H1 (cell line): ENCODE data around the gene PLAC1. TPM values are rescaled to one million over a fixed set of nuclear protein-coding genes. Genes with fewer than 3 reads are reported as not detected.

ENCODE experiments used
- CTCF ChIA-PET: fragments of 300-600 bp; sonication (Branson Sonifier 250); formaldehyde crosslinking; loops from one replicate; lab custom pipeline; 2021; ENCODE audit not compliant: partially characterized antibody; lab: Charles Lee
- POLR2A ChIA-PET: fragments of 300-600 bp; sonication (Branson Sonifier 250); formaldehyde crosslinking; loops from one replicate; lab custom pipeline; 2021; ENCODE audit warnings: inconsistent platforms; ENCODE audit not compliant: partially characterized antibody; lab: Charles Lee
- DNase-seq, 2 experiments: peaks; one replicate each; pipeline versions ENCODE4 v3.0.0 to v3.0.0-alpha.2; 2010 to 2022; ENCODE audit warnings: low spot score in 2 of 2, low read depth in 1 of 2, mixed read lengths in 1 of 2
- FAIRE-seq: peaks from 2 replicates; lab custom pipeline; 2011; peaks lifted over from hg19 to GRCh38; lab: Jason Lieb, UNC
- H2AFZ ChIP-seq: 2 replicates; pipeline ENCODE4 v1.8.1; 2012; ENCODE audit warnings: low read length, inconsistent platforms
- H2AK5ac ChIP-seq: 2 replicates; pipeline ENCODE4 v1.6.1; 2013; ENCODE audit warnings: low read depth, low read length
- H2BK120ac ChIP-seq: replicated peaks from 2 replicates; pipeline ENCODE3; 2013; ENCODE audit warnings: low read depth, low read length, inconsistent platforms
- H2BK12ac ChIP-seq: 2 replicates; pipeline ENCODE4 v1.6.1; 2013; ENCODE audit warnings: low read depth, low read length
- H2BK15ac ChIP-seq: 2 replicates; pipeline ENCODE4 v1.6.1; 2013; ENCODE audit warnings: low read length
- H2BK20ac ChIP-seq: 2 replicates; pipeline ENCODE4 v1.6.1; 2013; ENCODE audit warnings: low read length
- H2BK5ac ChIP-seq: 2 replicates; pipeline ENCODE4 v1.6.1; 2013; ENCODE audit warnings: low read depth, low read length
- H3K14ac ChIP-seq: 2 replicates; pipeline ENCODE4 v1.6.1; 2013; ENCODE audit warnings: inconsistent platforms; ENCODE audit not compliant: insufficient read length
- H3K18ac ChIP-seq: 2 replicates; pipeline ENCODE4 v1.6.1; 2013; ENCODE audit warnings: low read length; ENCODE audit errors: extremely low read depth
- H3K23ac ChIP-seq: 2 replicates; pipeline ENCODE4 v1.6.1; 2013; ENCODE audit warnings: inconsistent platforms; ENCODE audit not compliant: insufficient read length
- H3K23me2 ChIP-seq: 2 replicates; pipeline ENCODE4 v1.6.1; 2013; ENCODE audit warnings: low read depth, low read length
- H3K27ac ChIP-seq: 2 replicates; pipeline ENCODE4 v1.6.1; 2011; ENCODE audit warnings: low read depth, low read length, inconsistent platforms
- H3K27me3 ChIP-seq, 4 experiments: replicated peaks in 1 of 4; 1 replicate in 1 of 4; 2 replicates in 3 of 4; pipeline versions ENCODE4 v1.6.1 to v1.8.1; 2011 to 2013; ENCODE audit warnings: low read length in 3 of 4, mild to moderate bottlenecking in 3 of 4, inconsistent platforms in 2 of 4, mixed read lengths in 2 of 4, moderate library complexity in 1 of 4; ENCODE audit not compliant: control insufficient read depth in 3 of 4, insufficient read depth in 3 of 4; ENCODE audit errors: extremely low read depth in 1 of 4
- H3K36me3 ChIP-seq, 4 experiments: 2 replicates each; pipeline versions ENCODE4 v1.6.1 to v1.8.1; 2011 to 2013; ENCODE audit warnings: mild to moderate bottlenecking in 4 of 4, low read length in 3 of 4, moderate library complexity in 2 of 4, control low read depth in 1 of 4, inconsistent platforms in 1 of 4; ENCODE audit not compliant: insufficient read depth in 4 of 4, control insufficient read depth in 2 of 4
- H3K4ac ChIP-seq: replicated peaks from 2 replicates; pipeline ENCODE3; 2013; ENCODE audit warnings: low read length, low read depth, mixed read lengths, inconsistent platforms; ENCODE audit not compliant: insufficient read length
- H3K4me1 ChIP-seq, 4 experiments: replicated peaks in 1 of 4; 1 replicate in 1 of 4; 2 replicates in 3 of 4; pipeline versions ENCODE4 v1.6.1 to v1.8.1; 2011 to 2013; ENCODE audit warnings: low read length in 3 of 4, inconsistent platforms in 2 of 4, mixed read lengths in 1 of 4; ENCODE audit not compliant: insufficient read depth in 4 of 4, control insufficient read depth in 3 of 4
- H3K4me2 ChIP-seq, 2 experiments: 2 replicates each; pipeline versions ENCODE4 v1.6.1 to v1.8.1; 2011 to 2013; ENCODE audit warnings: low read depth in 2 of 2, low read length in 2 of 2, control low read depth in 1 of 2, inconsistent platforms in 1 of 2, mild to moderate bottlenecking in 1 of 2; ENCODE audit not compliant: insufficient read depth in 1 of 2
- H3K4me3 ChIP-seq, 4 experiments: fragments of 200-600, 300-600 bp in 1 of 4; sonication (generic), shearing (Covaris generic), sonication (Bioruptor Twin) in 1 of 4; 2 replicates each; pipeline versions ENCODE4 v1.5.1 to v1.8.1; 2011 to 2016; ENCODE audit warnings: low read length in 4 of 4, low read depth in 3 of 4, control low read depth in 2 of 4, inconsistent platforms in 2 of 4, mild to moderate bottlenecking in 2 of 4, mixed read lengths in 1 of 4, moderate library complexity in 1 of 4; ENCODE audit not compliant: insufficient read depth in 2 of 4; ENCODE audit errors: extremely low read depth in 1 of 4
- H3K56ac ChIP-seq: replicated peaks from 2 replicates; pipeline ENCODE3; 2013; ENCODE audit warnings: low read depth, mild to moderate bottlenecking, mixed read lengths, low read length, inconsistent platforms; ENCODE audit not compliant: insufficient read length
- H3K79me1 ChIP-seq: 2 replicates; pipeline ENCODE4 v1.6.1; 2013; ENCODE audit warnings: low read depth, low read length, control low read depth
- H3K79me2 ChIP-seq, 2 experiments: 2 replicates each; pipeline versions ENCODE4 v1.6.1 to v1.8.1; 2012 to 2013; ENCODE audit warnings: low read length in 2 of 2, mild to moderate bottlenecking in 2 of 2, inconsistent platforms in 1 of 2; ENCODE audit not compliant: insufficient read depth in 2 of 2, control insufficient read depth in 1 of 2
- H3K9ac ChIP-seq, 4 experiments: replicated peaks in 1 of 4; 1 replicate in 1 of 4; 2 replicates in 3 of 4; pipeline versions ENCODE4 v1.6.1 to v1.8.1; 2011 to 2013; ENCODE audit warnings: low read depth in 3 of 4, low read length in 3 of 4, control low read depth in 2 of 4, mild to moderate bottlenecking in 2 of 4, moderate library complexity in 2 of 4, inconsistent platforms in 1 of 4; ENCODE audit errors: extremely low read depth in 1 of 4
- H3K9me3 ChIP-seq, 2 experiments: 2 replicates each; pipeline versions ENCODE4 v1.6.1 to v1.8.1; 2012 to 2013; ENCODE audit warnings: mild to moderate bottlenecking in 2 of 2, moderate library complexity in 2 of 2, control low read depth in 1 of 2, inconsistent platforms in 1 of 2, low read depth in 1 of 2, low read length in 1 of 2, mixed read lengths in 1 of 2; ENCODE audit not compliant: insufficient read depth in 2 of 2
- H4K20me1 ChIP-seq, 2 experiments: replicated peaks in 1 of 2; 2 replicates each; pipeline versions ENCODE3 to v1.8.1; 2011 to 2013; ENCODE audit warnings: inconsistent platforms in 2 of 2, low read length in 2 of 2, mild to moderate bottlenecking in 1 of 2; ENCODE audit not compliant: insufficient read depth in 2 of 2, control insufficient read depth in 1 of 2
- H4K5ac ChIP-seq: 2 replicates; pipeline ENCODE4 v1.6.1; 2013; ENCODE audit warnings: low read length, low read depth, mixed read lengths, inconsistent platforms; ENCODE audit not compliant: insufficient read length
- H4K8ac ChIP-seq: 2 replicates; pipeline ENCODE4 v1.8.0; 2013; ENCODE audit warnings: mild to moderate bottlenecking, moderate library complexity, low read length, inconsistent platforms; ENCODE audit not compliant: insufficient read depth; ENCODE audit errors: extremely low read depth
- H4K91ac ChIP-seq: replicated peaks from 2 replicates; pipeline ENCODE3; 2013; ENCODE audit warnings: low read length, mixed read lengths, inconsistent platforms; ENCODE audit not compliant: insufficient read length
- ASH2L ChIP-seq: fragments of 200-600, 300-600 bp; sonication (generic); IDR thresholded peaks from one replicate; pipeline ENCODE4 v1.7.1; 2017; ENCODE audit warnings: low read length
- GABPA ChIP-seq: IDR thresholded peaks from 2 replicates; pipeline ENCODE4 v1.6.1; 2011; ENCODE audit warnings: mild to moderate bottlenecking, low read length, moderate library complexity, borderline replicate concordance; ENCODE audit not compliant: insufficient read depth
- SAP30 ChIP-seq: fragments of 300-600 bp; sonication (generic); IDR thresholded peaks from 2 replicates; pipeline ENCODE4 v1.7.1; 2012; ENCODE audit warnings: low read length, moderate library complexity, mild to moderate bottlenecking, inconsistent platforms; ENCODE audit not compliant: insufficient read depth, insufficient replicate concordance
- SIN3A ChIP-seq, 2 experiments: IDR thresholded peaks in 1 of 2; conservative IDR thresholded peaks in 1 of 2; 2 replicates each; pipeline ENCODE4 v1.6.1; 2011 to 2012; ENCODE audit warnings: low read length in 2 of 2, improper control_type of control experiment in 1 of 2, low read depth in 1 of 2, mild to moderate bottlenecking in 1 of 2
- SRF ChIP-seq: IDR thresholded peaks from 2 replicates; pipeline ENCODE4 v1.6.1; 2011; ENCODE audit warnings: mild to moderate bottlenecking, low read depth, low read length, moderate library complexity
- TAF1 ChIP-seq: IDR thresholded peaks from 2 replicates; pipeline ENCODE4 v1.6.1; 2011; ENCODE audit warnings: mild to moderate bottlenecking, low read depth, low read length
- ZNF274 ChIP-seq: IDR thresholded peaks from 2 replicates; pipeline ENCODE4 v1.7.0; 2012; ENCODE audit warnings: low read length, borderline replicate concordance; ENCODE audit errors: extremely low read depth
- WGBS, 2 experiments: shearing (Covaris generic) in 1 of 2; methylation state at CpG; one replicate each; pipeline versions ENCODE4 v1.1.6 to v1.1.7; 2013 to 2015; ENCODE audit warnings: low lambda C conversion rate in 2 of 2, mixed read lengths in 2 of 2, inconsistent platforms in 1 of 2, low coverage in 1 of 2, missing lambda C conversion rate in 1 of 2; ENCODE audit not compliant: insufficient replicate concordance in 2 of 2, insufficient coverage in 1 of 2, insufficient read length in 1 of 2; ENCODE audit errors: extremely low coverage in 1 of 2, missing lambda C conversion rate in 1 of 2; 5-methylcytosine and 5-hydroxymethylcytosine counted together
- polyA plus RNA-seq, 7 experiments: library from polyadenylated mRNA; depleted of rRNA in 3 of 7; stranded (reverse) in 5 of 7; unstranded in 2 of 7; fragments of >200 nt in 5 of 7; fragments of 200-250 nt in 2 of 7; gene quantifications; 1 replicate in 5 of 7; 2 replicates in 1 of 7; 4 replicates in 1 of 7; pipeline versions ENCODE4 v1.2.1 to v1.2.3, GENCODE V29; 2011 to 2013; ENCODE audit warnings: missing spikeins in 2 of 7, mixed read lengths in 2 of 7
- total RNA-seq: library from RNA; stranded (reverse); fragmentation: NEBNext Ultra II Directional; extraction: Animal tissue kit (Norgen Biotek cat#: 25700); gene quantifications from 2 replicates; pipeline ENCODE4 v1.2.1, GENCODE V29; 2021

The PLAC1 gene
- total and polyA plus RNA-seq, 2 of the 8 experiments (the other 6 are each of a cell fraction or from before 2014, with no cell fraction given), result 1.8 TPM; not detected in 1

- no peak overlapping the region for H3K56ac ChIP-seq
- no peaks in the 10 kb centered on the region for H3K4me1 ChIP-seq
- H2BK12ac ChIP-seq, result no peak overlapping the region
- no peaks in the 10 kb centered on the region for H3K9me3 ChIP-seq
- ChIA-PET CTCF (interaction anchor here (1.0 kb wide), 1 partner anchor 26 kb away, joined by 3 read pairs; no protein-coding TSS in a partner anchor), POLR2A (no interaction called here)
- H2BK120ac ChIP-seq, result no peak overlapping the region
- DNase-seq (no peak), FAIRE-seq (no peak)
- H3K23ac ChIP-seq, result no peak overlapping the region
- no peak overlapping the region for H2AFZ ChIP-seq
- H3K18ac ChIP-seq, result no peak overlapping the region
- H3K9ac ChIP-seq, result no peak overlapping the region
- H3K4me2 ChIP-seq, result no peak overlapping the region
- H3K27me3 ChIP-seq, result no peaks in the 10 kb centered on the region
- H4K91ac ChIP-seq, result no peak overlapping the region
- H3K4me3 ChIP-seq, result no peak overlapping the region
- no peaks in the 10 kb centered on the region for H3K79me2 ChIP-seq
- H3K79me1 ChIP-seq, result no peaks in the 10 kb centered on the region
- H4K5ac ChIP-seq, result no peak overlapping the region
- no peaks in the 10 kb centered on the region for H3K36me3 ChIP-seq
- no peak overlapping the region for H2BK15ac ChIP-seq
- no peak overlapping the region for H2BK20ac ChIP-seq
- H3K14ac ChIP-seq, result no peak overlapping the region
- no peak overlapping the region for H3K4ac ChIP-seq
- 83% methylated on average over 2 of the region's 2 CpGs; no CpG with 5 or more reads in 1 of the 2 experiments for WGBS, 2 experiments
- H4K8ac ChIP-seq, result no peak overlapping the region
- TF ChIP-seq SRF (no peak), ASH2L (no peak), GABPA (no peak), ZNF274 (no peak), SIN3A (conservative IDR thresholded peaks at IDR 0.05 in 1 of 2, IDR thresholded peaks at IDR 0.05 in 1 of 2; ENCODE audit: low read depth in 1 of 2, low read length in 2 of 2) (no peak), TAF1 (no peak), SAP30 (no peak)
- H3K23me2 ChIP-seq, result no peaks in the 10 kb centered on the region
- H3K27ac ChIP-seq, result no peak overlapping the region
- no peak overlapping the region for H2AK5ac ChIP-seq
- H4K20me1 ChIP-seq, result no peaks in the 10 kb centered on the region
- no peak overlapping the region for H2BK5ac ChIP-seq
Measured at GRCh38 chrX:134633394-134633793, 24.9 kb downstream of the PLAC1 start.
